ENCODE measurements around the gene FOXO3B. TPM values are rescaled to one million over a fixed set of nuclear protein-coding genes. Genes with fewer than 3 reads are reported as not detected.
"Not testable (repeated sequence)": the region's sequence is repeated elsewhere in the genome, so short reads cannot be mapped to it uniquely, and the experiment has no call there.

Gene FOXO3B
- total and polyA plus RNA-seq, 9 donors: 1.6 to 4.1 (median 3.4) TPM

GRCh38 chr17:18661924-18662624, 20.0 kb downstream of the FOXO3B start:
- H3K4me3 ChIP-seq (ENCODE audit: low read length); H3K36me3 ChIP-seq (ENCODE audit: control insufficient read depth, insufficient read depth, low read length); H3K9me3 ChIP-seq (replicated peaks; ENCODE audit: control insufficient read depth, low read depth, low read length); H3K27me3 ChIP-seq (ENCODE audit: control insufficient read depth, insufficient read depth, low read length); H3K4me1 ChIP-seq (ENCODE audit: control insufficient read depth, insufficient read depth, low read length); H3K27ac ChIP-seq (ENCODE audit: low read length); DNase-seq: not testable (repeated sequence)
- no CpG with 5 or more reads among the region's 5 CpGs for WGBS (ENCODE audit: insufficient coverage)

GRCh38 chr17:18650094-18650493, 32.0 kb downstream of the FOXO3B start:
- not testable (repeated sequence) for H3K36me3 ChIP-seq (ENCODE audit: control insufficient read depth, insufficient read depth, low read length); H3K9me3 ChIP-seq (replicated peaks; ENCODE audit: control insufficient read depth, low read depth, low read length); H3K27ac ChIP-seq (ENCODE audit: low read length); H3K27me3 ChIP-seq (ENCODE audit: control insufficient read depth, insufficient read depth, low read length); H3K4me1 ChIP-seq (ENCODE audit: control insufficient read depth, insufficient read depth, low read length); DNase-seq; H3K4me3 ChIP-seq (ENCODE audit: low read length)
- 48% methylated on average over 3 of the region's 23 CpGs for WGBS (ENCODE audit: insufficient coverage)

- not testable (repeated sequence) for H3K27ac ChIP-seq (ENCODE audit: low read length); H3K9me3 ChIP-seq (replicated peaks; ENCODE audit: control insufficient read depth, low read depth, low read length); H3K36me3 ChIP-seq (ENCODE audit: control insufficient read depth, insufficient read depth, low read length); DNase-seq; H3K27me3 ChIP-seq (ENCODE audit: control insufficient read depth, insufficient read depth, low read length); H3K4me1 ChIP-seq (ENCODE audit: control insufficient read depth, insufficient read depth, low read length); H3K4me3 ChIP-seq (ENCODE audit: low read length)
- WGBS (ENCODE audit: insufficient coverage): 87% methylated on average over 4 of the region's 9 CpGs
These were observed 37.8 kb downstream of the FOXO3B start, which contains the start of gene TBC1D28 for GRCh38 chr17:18644291-18644690. Gene TBC1D28, minus strand, starts transcription at chr17:18644391. Its CDS starts 3,039 bp downstream, at chr17:18641352.

- DNase-seq; H3K4me1 ChIP-seq (ENCODE audit: control insufficient read depth, insufficient read depth, low read length): not testable (repeated sequence)
- WGBS (ENCODE audit: insufficient coverage): no CpG with 5 or more reads among the region's 6 CpGs
These were observed 39.0 kb downstream of the FOXO3B start for GRCh38 chr17:18643124-18643523.

GRCh38 chr17:18638357-18638756, 43.8 kb downstream of the FOXO3B start:
- 93% methylated on average over 9 of the region's 13 CpGs for WGBS (ENCODE audit: insufficient coverage)
- DNase-seq; H3K36me3 ChIP-seq (ENCODE audit: control insufficient read depth, insufficient read depth, low read length); H3K4me3 ChIP-seq (ENCODE audit: low read length); H3K4me1 ChIP-seq (ENCODE audit: control insufficient read depth, insufficient read depth, low read length); H3K27ac ChIP-seq (ENCODE audit: low read length); H3K9me3 ChIP-seq (replicated peaks; ENCODE audit: control insufficient read depth, low read depth, low read length); H3K27me3 ChIP-seq (ENCODE audit: control insufficient read depth, insufficient read depth, low read length): not testable (repeated sequence)

More at GRCh38 chr17:18643124-18643523, 39.0 kb downstream of the FOXO3B start:
- not testable (repeated sequence) for H3K9me3 ChIP-seq (replicated peaks; ENCODE audit: control insufficient read depth, low read depth, low read length); H3K36me3 ChIP-seq (ENCODE audit: control insufficient read depth, insufficient read depth, low read length); H3K27ac ChIP-seq (ENCODE audit: low read length); H3K4me3 ChIP-seq (ENCODE audit: low read length); H3K27me3 ChIP-seq (ENCODE audit: control insufficient read depth, insufficient read depth, low read length)

- WGBS (ENCODE audit: insufficient coverage): 77% methylated on average over 5 of the region's 7 CpGs
- DNase-seq; H3K9me3 ChIP-seq (replicated peaks; ENCODE audit: control insufficient read depth, low read depth, low read length); H3K27ac ChIP-seq (ENCODE audit: low read length); H3K27me3 ChIP-seq (ENCODE audit: control insufficient read depth, insufficient read depth, low read length); H3K36me3 ChIP-seq (ENCODE audit: control insufficient read depth, insufficient read depth, low read length); H3K4me1 ChIP-seq (ENCODE audit: control insufficient read depth, insufficient read depth, low read length); H3K4me3 ChIP-seq (ENCODE audit: low read length): not testable (repeated sequence)
These were observed 45.9 kb downstream of the FOXO3B start for GRCh38 chr17:18636237-18636636.

GRCh38 chr17:18635773-18636172, 46.3 kb downstream of the FOXO3B start:
- not testable (repeated sequence) for H3K9me3 ChIP-seq (replicated peaks; ENCODE audit: control insufficient read depth, low read depth, low read length); H3K4me1 ChIP-seq (ENCODE audit: control insufficient read depth, insufficient read depth, low read length); H3K4me3 ChIP-seq (ENCODE audit: low read length); H3K27me3 ChIP-seq (ENCODE audit: control insufficient read depth, insufficient read depth, low read length); H3K27ac ChIP-seq (ENCODE audit: low read length); H3K36me3 ChIP-seq (ENCODE audit: control insufficient read depth, insufficient read depth, low read length); DNase-seq
- WGBS (ENCODE audit: insufficient coverage): 57% methylated on average over 4 of the region's 7 CpGs

- DNase-seq; H3K27me3 ChIP-seq (ENCODE audit: control insufficient read depth, insufficient read depth, low read length); H3K36me3 ChIP-seq (ENCODE audit: control insufficient read depth, insufficient read depth, low read length); H3K27ac ChIP-seq (ENCODE audit: low read length); H3K4me1 ChIP-seq (ENCODE audit: control insufficient read depth, insufficient read depth, low read length); H3K9me3 ChIP-seq (replicated peaks; ENCODE audit: control insufficient read depth, low read depth, low read length): not testable (repeated sequence)
- 2% methylated on average over 38 of the region's 56 CpGs for WGBS (ENCODE audit: insufficient coverage)
- H3K4me3 ChIP-seq (ENCODE audit: low read length): peak overlapping the region; percentile 8
These were observed 47.4 kb downstream of the FOXO3B start for GRCh38 chr17:18634550-18635263.

Other genes with a start within 250 kb of the FOXO3B start
- gene LGALS9C, start 205.5 kb downstream of the FOXO3B start, total RNA-seq: not detected
- under 1 TPM in 1 of 8 donors, not detected in 7; 0.26 TPM for gene LGALS9C, start 205.5 kb downstream of the FOXO3B start, polyA plus RNA-seq (ENCODE audit: insufficient read depth in 1 of 8, insufficient read length in 8 of 8, low replicate concordance in 1 of 8)
- not detected for gene TBC1D28, start 37.9 kb downstream of the FOXO3B start, total RNA-seq
- gene TBC1D28, start 37.9 kb downstream of the FOXO3B start, polyA plus RNA-seq (ENCODE audit: insufficient read depth in 1 of 8, insufficient read length in 8 of 8, low replicate concordance in 1 of 8): under 1 TPM in 1 of 8 donors, not detected in 7; 0.25 TPM
- 0.09 TPM for gene FBXW10, start 61.7 kb upstream of the FOXO3B start, total RNA-seq
- gene FBXW10, start 61.7 kb upstream of the FOXO3B start, polyA plus RNA-seq (ENCODE audit: insufficient read depth in 1 of 8, insufficient read length in 8 of 8, low replicate concordance in 1 of 8): under 1 TPM in 6 of 8 donors, not detected in 2; 0.09 to 0.44 (median 0.21) TPM
- gene TVP23B, start 98.9 kb upstream of the FOXO3B start, total RNA-seq: 29.3 TPM
- gene TVP23B, start 98.9 kb upstream of the FOXO3B start, polyA plus RNA-seq (ENCODE audit: insufficient read depth in 1 of 8, insufficient read length in 8 of 8, low replicate concordance in 1 of 8): 10 to 100 TPM; 19.2 to 33.3 (median 22.9) TPM
- gene PRPSAP2, start 175.8 kb upstream of the FOXO3B start, total RNA-seq: 32.1 TPM
- gene PRPSAP2, start 175.8 kb upstream of the FOXO3B start, polyA plus RNA-seq (ENCODE audit: insufficient read depth in 1 of 8, insufficient read length in 8 of 8, low replicate concordance in 1 of 8): 10 to 100 TPM; 21.9 to 28.3 (median 25.4) TPM